NCI-H345 treated with DMSO at 0.1 percent for 48 hours (cell line): Measurements from ENCODE around the gene KMT2C.
"Not testable (repeated sequence)": the region's sequence is repeated elsewhere in the genome, so short reads cannot be mapped to it uniquely, and the experiment has no call there.

Source experiments
- DNase-seq: peaks from one replicate; lab custom pipeline; 2025; ENCODE audit not compliant: unreplicated experiment; lab: John Stamatoyannopoulos, UW

Gene KMT2C

DNA sequence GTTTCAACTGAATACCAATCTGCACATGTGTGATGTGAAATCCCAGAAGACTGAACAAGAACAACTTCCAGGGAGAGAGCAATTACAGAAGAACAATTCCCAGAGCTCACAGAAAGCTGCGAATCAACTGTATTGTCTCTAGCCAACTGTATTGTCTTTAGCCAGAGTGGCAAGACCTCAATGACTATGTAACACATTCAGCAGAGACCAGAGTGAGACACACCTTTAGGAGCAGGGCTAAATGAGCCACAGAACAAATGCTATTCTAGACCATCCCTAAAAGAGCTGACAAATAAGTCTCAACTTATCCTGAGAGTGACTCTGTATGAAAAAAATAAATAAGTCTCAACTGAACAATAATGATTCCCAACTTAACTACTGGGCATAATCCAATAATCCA is 72.0 kb downstream of the KMT2C start:
- DNase-seq: no peak

DNA sequence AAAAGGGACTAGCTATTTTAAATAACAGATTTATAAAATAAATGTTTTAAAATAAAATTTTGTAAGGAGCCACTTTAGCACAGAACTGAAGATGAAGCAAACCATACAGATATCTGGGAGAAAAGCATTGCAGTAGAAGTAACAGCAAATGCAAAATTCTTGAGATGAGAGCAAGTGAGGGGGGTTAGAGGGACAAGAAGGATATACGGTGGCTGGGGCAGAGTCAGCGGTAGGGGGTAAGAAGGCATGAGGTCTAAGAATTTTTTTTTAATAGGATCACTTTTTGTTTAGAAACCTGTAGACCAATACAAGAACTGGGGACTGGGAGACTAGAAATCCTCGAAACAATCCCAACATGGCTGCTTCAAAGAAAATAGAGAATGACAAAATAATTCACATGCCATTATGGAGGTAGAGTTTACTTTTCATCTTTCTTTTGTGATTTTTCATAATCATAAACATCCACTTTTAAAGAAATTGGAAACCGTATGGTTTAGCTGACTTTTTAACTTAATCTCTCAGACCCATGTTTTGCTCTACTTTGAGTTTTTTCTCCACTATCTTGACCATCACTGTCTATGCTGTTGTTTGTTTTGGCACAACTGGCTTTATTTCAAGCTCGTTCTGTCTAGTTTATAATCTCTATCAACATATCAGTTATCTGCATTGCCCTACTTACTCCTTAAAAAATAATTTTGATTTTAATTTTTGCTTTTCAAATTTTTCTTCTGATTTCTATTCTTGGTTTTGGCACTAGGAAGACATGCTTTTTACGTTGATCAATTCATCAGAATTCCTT is 73.5 kb downstream of the KMT2C start:
- no peak for DNase-seq

DNA sequence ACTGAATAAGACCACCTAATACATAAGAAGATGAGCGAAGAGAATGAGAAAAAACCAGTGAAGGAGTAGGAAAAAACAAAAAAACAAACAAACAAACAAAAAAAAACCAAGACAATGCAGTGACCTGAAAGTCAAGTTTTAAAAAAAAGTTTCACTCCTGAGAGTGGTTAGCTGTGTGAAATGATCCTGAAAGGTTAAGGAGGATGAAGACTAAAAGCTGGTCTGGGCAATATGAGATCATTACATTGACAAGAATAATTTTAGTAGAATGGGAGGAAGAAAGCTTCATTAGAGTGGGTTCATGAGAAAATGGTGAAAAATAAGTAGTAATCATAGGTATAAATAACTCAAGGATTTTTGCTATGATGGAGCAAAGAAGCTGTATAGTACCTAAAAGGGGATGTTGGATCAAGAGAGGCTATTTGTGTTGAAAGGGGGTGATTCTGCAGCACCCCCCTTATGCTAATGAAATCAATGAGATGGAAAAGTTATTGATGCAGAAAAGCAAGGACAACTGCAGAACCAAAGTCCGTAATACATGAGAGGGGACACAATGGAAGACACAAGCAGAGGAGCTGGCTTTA is 80.2 kb downstream of the KMT2C start:
- no peak for DNase-seq

DNA sequence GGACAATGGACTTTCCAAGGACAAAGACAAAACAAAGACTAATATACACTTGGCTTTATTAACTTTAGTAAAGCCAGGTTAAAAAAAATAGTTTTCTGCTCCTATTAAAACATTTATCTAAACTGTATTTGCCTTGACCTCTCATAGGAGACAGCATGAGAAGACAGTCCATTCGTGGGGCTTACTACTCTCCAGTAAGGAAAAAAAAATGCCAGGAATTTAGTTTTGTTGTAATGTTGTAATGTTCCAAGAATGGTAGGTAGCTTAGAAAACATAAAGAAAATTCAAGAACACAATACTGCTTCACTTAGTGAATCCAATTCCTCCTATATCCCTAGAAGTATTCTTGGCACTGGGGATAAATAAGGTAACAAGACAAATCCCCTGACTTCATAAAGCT is 81.7 kb downstream of the KMT2C start:
- no peak for DNase-seq

DNA sequence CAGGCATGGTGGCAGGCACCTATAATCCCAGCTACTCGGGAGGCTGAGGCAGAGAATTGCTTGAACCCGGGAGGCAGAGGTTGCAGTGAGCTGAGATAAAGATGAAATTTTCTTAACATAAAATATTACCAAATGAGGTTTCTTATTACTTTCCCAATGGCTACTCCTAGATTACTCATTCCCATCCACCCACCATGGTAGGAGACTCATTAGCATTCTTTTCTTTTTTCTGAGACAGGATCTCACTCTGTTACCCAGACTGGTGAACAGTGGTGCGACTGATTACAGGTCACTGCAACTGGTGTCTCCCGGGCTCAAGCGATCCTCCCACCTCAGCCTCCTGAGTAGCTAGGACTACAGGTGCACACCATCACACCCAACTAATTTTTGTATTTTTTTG is 82.5 kb downstream of the KMT2C start:
- DNase-seq: not testable (repeated sequence)

DNA sequence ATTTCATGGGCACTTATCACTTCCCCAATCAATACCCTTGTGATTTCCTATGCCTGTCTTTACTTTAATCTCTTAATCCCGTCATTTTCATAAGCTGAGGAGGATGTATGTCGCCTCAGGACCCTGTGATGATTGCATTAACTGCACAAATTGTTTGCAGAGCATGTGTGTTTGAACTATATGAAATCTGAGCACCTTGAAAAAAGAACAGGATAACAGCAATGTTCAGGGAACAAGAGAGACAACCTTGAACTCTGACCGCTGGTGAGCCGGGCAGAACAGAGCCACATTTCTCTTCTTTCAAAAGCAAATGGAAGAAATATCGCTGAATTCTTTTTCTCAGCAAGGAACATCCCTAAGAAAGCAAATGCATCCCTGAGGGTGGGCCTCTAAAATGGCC is 84.1 kb downstream of the KMT2C start:
- DNase-seq: not testable (repeated sequence)

DNA sequence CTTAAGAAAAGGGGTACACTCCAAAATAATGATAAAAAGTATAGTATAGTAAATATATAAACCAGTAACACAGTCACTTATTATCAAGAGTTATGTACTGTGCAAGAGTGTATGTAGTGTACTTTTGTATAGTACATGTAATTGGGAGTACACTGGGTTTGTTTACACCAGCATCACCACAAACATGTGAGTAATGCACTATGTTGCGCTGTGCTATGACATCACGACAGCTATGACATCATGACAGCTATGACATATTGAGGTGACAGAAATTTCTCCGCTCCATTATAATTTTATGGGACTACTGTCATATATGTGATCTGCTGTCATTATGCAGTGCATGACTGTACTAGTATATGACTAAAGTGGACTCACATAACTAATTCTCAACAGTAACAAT is 84.6 kb downstream of the KMT2C start:
- no peak for DNase-seq

DNA sequence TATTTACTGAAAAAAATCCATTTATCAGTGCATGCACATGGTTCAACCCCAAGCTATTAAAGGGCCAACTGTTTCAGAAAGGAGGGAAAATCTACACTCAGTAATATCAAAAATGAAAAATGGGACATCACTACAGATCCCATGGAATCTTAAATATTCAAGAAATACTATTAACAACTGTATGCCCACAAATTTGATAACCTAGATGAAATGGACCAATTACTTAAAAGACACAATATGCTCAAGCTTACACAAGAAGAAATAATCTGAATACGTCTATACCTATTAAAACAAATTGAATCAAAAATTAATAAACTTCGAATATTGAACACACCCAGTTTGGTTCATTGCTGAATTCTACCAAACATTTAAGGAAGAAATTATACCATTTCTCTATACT is 87.9 kb downstream of the KMT2C start:
- DNase-seq: no peak

DNA sequence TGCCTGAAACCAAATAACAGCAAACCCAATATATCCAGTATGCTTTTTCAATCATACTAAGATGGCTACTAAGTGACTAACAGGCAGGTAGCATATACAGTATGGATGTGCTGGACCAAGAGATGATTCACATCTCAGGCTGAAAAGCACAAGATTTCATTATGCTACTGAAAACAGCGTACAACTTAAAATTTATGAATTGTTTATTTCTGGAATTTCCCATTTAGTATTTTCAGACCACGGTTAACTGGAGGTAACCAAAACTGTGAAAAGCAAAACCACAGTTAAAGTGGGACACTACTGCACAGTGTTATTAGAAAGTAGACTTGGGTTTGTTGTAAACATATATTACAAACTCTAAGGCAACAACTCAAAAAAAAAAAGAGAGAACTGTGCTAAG is 91.5 kb downstream of the KMT2C start:
- DNase-seq: no peak

DNA sequence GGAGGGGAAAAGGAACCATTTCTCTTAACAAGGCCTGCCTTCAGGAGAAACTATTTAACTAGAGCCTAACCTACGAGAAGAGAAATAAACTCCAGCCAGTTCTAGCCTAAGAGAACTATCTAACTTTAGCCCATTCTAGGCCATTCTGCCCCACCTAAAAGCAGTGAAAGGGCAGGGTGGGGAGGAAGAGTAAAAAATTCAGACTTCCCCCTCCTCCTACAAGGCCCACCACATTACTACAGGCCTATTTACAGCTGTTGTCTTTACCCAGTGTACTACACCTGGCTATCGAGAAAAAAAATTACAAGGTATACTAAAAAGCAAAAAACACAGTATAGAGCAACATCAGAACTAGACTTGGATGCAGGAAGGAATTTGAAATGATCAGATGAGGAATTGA is 93.0 kb downstream of the KMT2C start:
- no peak for DNase-seq

DNA sequence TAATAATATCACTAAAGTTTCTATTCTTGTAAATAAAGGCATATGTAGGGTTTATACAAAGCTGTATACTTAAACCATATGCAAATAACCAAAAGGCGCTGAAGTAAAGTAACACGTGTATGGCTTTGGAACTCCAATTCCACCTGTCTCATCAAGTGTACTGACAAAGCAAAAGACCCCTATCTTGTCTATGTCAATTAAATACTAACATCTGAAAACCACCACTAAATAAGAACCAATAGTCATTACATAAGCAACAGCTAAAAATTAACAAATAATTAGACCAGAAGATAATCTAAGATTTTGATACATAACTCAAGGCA is 93.9 kb downstream of the KMT2C start:
- DNase-seq: no peak

DNA sequence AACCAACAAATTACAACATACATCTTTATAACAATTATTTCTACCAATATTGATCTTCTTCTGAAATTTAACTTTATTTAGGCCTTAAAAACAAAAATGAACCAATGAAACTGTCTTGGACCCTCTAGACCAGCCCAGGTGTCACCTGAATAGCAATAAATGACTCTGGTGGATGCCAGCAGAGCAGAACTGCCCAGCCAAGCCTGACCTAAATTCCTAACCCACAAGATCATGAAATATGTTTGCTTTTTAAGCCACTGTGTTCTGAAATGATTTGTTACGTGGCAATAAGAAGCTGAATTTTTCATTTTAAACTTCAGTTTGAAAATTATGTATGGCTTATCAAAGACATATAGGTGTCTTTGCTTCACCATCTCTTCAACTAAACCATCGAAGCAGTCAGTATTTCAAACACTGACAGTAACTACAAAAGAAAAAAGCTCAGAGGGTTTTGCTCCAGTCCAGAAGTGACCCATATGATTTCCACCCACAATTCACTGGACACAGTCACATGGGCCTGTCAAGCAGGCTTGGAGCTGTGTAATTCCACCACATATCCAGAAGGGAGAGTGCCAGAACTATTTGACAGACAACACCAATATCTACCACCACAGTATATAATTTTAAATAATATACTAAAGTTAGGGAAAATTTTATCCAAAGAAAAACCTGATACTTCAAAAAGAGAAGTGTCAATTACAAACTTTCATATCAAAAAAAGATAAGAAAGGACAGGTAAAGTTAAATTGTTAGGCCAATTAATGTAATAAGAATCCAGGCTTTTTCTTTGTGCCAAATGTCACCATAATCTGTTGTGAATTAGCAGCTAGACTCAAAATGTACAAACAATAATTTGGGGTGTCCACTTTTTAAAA is 94.5 kb downstream of the KMT2C start:
- no peak for DNase-seq

DNA sequence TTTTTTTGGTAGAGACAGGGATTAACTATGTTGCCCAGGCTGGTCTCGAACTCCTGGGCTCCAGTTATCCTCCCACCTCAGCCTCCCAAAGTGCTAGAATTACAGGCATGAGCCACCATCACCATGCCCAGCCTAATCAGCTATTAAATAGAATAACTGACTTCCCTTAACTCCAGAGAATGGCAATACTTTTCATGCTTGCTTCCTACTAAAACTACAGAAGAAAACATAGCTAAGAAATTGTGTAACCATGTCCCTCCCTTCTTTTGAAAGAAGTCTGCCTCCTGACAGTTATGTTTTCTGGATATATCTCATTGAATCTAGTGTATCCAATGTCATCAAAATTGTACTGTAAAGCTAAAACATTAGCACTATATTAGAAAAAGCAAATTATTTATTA is 95.6 kb downstream of the KMT2C start:
- DNase-seq: no peak

DNA sequence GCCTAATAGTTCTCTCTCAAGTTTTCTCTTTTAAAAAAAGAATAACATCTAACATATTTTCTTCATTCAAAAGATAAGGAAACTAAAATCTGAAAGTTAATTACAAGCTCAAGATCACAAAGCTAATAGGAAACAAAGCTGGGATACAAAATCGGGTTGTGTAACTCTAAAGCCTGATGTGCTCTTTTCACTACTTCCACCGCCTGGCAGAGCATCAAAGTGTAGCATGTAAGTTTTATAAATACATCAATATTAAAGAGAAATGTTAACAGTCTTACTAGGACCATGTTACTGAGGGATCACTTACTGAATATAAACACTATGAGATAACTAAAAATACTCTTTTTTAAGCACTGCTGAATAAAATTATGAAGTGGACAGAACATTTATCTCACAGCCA is 97.2 kb downstream of the KMT2C start:
- no peak for DNase-seq

DNA sequence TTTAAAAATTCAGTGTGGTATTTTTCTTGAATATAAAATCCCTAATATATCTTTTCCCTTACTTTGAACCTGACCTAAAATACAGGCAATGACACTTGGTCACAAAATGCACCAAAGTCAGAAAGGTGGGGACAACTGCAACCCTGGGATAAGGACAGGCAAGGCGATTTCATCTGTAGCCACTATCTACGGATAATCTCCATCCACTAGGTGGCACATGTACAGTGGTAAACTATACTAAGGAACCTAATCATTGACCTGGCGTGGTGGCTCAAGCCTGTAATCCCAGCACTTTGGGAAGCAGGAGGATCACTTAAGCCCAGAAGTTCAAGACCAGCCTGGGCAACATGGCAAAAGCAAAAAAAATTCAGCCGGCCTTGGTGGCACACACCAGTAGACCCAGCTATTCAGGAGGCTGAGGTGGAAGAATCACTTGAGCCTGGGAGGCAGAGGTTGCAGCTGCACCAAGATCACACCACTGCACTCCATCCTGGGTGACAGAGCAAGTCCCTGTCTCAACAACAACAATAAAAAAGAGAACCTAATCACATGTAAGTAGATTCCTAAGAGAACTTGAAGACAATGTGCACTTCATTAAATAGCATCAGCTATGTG is 98.9 kb downstream of the KMT2C start:
- DNase-seq: no peak

DNA sequence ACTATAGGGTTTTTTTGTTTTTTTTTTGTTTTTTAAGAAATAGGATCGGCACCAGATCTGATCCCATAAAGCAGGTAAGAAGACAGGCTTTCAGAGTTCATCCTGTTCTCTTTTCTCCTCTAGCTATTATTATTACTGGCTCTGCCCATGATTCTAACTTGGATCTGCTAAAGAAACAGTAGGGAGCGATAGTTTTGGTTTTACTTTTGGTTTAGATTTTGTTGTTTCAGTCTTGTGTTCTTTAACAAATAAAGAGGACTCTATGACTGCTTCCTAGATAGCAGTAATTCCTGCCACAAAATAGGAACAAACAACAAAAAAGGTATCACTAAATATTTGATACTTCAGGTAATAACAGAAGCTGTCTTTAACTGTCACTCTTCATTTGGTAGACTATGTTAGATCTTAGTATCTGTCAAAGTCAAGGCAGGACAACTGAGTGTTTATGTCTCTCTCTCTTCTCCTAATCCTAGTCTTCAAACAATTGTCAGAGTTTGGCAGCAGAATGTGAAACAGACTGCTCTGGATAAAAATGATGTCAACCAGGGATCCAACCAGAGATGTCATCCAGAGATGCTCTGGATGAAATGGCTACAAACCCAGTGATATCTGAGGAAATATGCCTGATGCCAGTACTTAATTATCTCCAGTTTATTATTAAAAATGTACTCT is 99.8 kb downstream of the KMT2C start:
- DNase-seq: no peak

DNA sequence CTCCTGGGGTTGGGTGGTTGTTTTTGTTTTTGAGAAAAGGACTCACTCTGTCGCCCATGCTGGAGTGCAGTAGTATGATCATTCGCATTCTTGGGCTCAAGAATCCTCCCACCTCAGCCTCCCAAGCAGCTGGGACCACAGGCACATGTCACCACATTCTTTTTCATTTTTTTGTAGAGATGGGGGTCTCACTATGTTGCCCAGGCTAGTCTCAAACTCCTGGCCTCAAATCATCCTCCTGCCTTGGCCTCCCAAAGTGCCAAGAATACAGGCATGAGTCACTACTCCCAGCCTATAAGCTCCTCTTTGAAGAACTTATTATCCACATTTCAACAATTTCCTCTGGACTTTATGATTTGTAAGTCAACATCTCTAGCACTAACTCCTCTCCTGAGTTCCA is 102.7 kb downstream of the KMT2C start:
- no peak for DNase-seq

DNA sequence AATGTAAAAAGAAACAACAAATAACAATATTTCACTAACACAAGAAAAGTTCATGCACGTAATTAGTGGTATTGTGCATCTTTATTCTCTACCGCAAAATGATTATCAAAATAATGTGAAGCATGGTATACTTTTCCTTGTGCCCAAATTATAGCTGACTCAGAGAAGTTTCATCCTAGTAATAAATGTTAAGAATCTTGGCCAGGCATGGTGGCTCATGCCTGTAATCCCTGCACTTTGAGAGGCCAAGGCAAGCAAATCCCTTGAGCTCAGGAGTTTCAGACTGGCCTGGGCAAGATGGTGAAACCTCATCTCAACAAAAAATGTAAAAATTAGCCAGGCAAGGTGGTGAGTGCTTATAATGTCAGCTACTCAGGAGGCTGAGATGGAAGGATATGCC is 105.0 kb downstream of the KMT2C start:
- DNase-seq: no peak

DNA sequence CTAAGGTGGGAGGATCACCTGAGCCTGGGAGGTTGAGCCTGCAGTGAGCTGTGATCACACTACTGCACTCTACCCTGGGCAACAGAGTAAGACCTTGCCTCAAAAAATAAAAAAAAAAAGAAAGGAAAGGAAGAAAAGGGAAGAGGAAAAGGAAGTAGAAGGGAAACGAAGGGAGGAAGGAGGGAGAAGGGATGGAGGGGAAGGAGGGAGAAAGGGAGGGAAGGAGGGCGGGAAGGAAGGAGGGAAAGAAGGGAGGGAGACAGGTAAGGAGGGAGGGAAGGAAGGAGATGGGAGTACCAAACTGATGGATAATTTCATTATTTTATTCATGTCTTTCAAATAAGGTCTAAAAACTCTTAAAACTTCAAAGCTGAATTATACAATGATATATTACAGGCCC is 106.3 kb downstream of the KMT2C start:
- no peak for DNase-seq

DNA sequence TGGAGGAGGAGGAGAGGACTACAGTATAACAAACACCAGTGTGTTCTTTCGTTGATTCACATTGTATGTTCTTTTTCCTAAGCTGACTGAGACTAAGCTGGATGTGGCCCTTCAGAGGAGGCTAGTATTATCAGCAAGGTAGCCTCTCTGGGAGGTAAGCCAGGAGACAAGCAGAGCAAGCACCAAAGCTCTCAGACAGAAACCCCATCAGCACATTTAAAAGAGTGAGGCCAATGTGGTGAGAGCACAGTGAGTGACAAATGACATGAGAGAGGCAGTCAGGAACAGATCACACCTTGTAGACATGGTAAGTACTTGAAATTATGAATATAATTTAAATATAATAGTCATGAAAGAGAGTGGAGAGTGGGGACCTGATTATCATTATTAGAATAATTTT is 107.6 kb downstream of the KMT2C start:
- DNase-seq: no peak

DNA sequence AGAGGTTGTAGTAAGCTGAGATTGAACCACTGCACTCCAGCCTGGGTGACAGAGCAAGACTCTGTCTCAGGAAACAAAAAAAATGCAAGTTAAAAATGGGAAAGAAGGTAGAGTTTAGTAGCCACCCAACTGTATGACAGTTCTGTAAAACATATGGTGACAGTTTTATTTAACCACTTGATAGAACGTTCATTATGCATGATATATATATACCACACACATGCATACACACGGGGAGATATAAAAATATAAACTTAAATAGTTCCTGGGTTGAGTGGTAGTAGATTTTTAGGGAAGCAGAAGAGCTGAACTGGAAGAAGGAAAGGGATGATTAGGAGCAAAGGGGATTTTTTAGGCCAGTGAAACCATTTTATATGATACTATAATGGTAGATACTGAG is 120.0 kb downstream of the KMT2C start:
- no peak for DNase-seq
